Measurements from ENCODE around the gene TCAIM. TPM values are rescaled to one million over a fixed set of nuclear protein-coding genes. Genes with fewer than 3 reads are reported as not detected.

TCAIM gene
- total and polyA plus RNA-seq, 10 of the 15 experiments (the other 5 are each of a cell fraction or from before 2014, with no cell fraction given): 14.5 to 22.9 (median 17.8) TPM

DNA sequence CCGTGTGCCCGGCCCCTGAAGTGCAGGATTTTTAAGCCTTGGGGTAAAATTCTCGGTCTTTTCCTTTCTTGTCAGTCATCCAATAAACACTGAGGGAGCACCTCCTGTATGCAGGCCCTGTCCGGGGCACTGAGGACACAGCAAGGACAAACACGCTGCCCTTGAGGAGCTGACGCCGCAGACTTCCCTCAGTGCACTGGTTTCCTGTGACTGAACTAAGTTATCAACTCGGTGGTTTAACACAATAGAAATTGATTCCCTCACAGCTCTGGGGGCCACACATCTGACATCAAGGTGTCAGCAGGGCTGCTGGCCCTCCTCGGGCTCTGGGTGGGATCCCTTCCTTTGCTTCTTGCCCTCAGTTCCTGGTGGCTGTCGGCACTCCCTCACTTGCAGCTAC lies 73.8 kb downstream of the TCAIM start (continued):
- TF ChIP-seq, protein P1, sequence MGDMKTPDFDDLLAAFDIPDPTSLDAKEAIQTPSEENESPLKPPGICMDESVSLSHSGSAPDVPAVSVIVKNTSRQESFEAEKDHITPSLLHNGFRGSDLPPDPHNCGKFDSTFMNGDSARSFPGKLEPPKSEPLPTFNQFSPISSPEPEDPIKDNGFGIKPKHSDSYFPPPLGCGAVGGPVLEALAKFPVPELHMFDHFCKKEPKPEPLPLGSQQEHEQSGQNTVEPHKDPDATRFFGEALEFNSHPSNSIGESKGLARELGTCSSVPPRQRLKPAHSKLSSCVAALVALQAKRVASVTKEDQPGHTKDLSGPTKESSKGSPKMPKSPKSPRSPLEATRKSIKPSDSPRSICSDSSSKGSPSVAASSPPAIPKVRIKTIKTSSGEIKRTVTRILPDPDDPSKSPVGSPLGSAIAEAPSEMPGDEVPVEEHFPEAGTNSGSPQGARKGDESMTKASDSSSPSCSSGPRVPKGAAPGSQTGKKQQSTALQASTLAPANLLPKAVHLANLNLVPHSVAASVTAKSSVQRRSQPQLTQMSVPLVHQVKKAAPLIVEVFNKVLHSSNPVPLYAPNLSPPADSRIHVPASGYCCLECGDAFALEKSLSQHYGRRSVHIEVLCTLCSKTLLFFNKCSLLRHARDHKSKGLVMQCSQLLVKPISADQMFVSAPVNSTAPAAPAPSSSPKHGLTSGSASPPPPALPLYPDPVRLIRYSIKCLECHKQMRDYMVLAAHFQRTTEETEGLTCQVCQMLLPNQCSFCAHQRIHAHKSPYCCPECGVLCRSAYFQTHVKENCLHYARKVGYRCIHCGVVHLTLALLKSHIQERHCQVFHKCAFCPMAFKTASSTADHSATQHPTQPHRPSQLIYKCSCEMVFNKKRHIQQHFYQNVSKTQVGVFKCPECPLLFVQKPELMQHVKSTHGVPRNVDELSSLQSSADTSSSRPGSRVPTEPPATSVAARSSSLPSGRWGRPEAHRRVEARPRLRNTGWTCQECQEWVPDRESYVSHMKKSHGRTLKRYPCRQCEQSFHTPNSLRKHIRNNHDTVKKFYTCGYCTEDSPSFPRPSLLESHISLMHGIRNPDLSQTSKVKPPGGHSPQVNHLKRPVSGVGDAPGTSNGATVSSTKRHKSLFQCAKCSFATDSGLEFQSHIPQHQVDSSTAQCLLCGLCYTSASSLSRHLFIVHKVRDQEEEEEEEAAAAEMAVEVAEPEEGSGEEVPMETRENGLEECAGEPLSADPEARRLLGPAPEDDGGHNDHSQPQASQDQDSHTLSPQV (IDR thresholded peaks at IDR 0.05): no peak
- TF ChIP-seq SUPT20H (IDR thresholded peaks at IDR 0.05; ENCODE audit: borderline replicate concordance, control insufficient read depth, low read depth, low read length): no peak

DNA sequence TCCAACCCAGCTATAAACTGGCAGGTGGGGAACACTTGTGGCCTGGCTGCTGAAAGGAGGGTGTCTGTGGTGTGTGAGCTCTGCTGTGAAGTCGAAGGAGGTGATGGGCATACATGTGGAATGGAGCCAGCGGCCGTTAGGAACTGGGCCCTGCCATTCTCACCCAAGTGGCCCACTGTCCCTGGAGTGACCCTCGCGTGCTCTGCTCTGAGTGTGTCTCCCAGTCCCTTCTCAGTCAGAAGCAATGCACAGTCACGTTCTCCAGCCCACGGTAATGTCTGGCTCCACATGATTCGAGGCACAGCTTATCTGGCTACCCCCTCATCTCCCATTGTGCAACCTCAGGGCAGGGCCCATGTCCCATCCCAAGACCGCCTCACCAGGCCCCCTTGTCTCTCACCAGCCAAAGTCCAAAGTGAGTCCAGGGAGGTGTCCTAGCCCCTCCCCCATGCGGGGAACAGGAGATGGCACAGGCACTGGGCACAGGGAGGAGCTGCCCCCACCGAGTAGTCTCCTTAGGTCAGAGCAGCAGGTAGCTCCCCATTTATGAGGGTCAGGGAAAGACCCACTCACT lies 76.0 kb downstream of the TCAIM start:
- intact Hi-C loops (cut with micrococcal nuclease; ENCODE audit: unreplicated experiment) (no loop called here), in situ Hi-C loops (cut with MboI) (no loop called here)
- Histone ChIP-seq H3K4me3 (no peak overlapping the region), H3K27ac (ENCODE audit: control insufficient read depth, insufficient read depth) (no peak overlapping the region), H3K4me1 (ENCODE audit: control insufficient read depth, insufficient read depth, low read length) (no peaks in the 10 kb centered on the region), H3K4me2 (ENCODE audit: control insufficient read depth, insufficient read depth) (no peak overlapping the region), H3K9me3 (replicated peaks; ENCODE audit: control insufficient read depth, insufficient read depth, low read length) (no peaks in the 10 kb centered on the region), H4K20me1 (ENCODE audit: control insufficient read depth, insufficient read depth) (no peaks in the 10 kb centered on the region), H2AFZ (ENCODE audit: control insufficient read depth, low read depth, low read length) (no peak overlapping the region), H3K79me2 (ENCODE audit: control insufficient read depth, insufficient read depth, low read length) (no peaks in the 10 kb centered on the region), H3K27me3 (replicated peaks in 1 of 2; ENCODE audit: control insufficient read depth in 2 of 2, insufficient read depth in 2 of 2, low read length in 1 of 2) (no peaks in the 10 kb centered on the region), H3K36me3 (ENCODE audit: control insufficient read depth in 2 of 2, insufficient read depth in 2 of 2, low read length in 1 of 2) (no peaks in the 10 kb centered on the region), H3K9ac (ENCODE audit: control insufficient read depth, insufficient read depth, low read length) (no peak overlapping the region)
- ChIA-PET CTCF (no interaction called here), RAD21 (ENCODE audit: unreplicated experiment) (no interaction called here), POLR2A (no interaction called here), SMC1A (ENCODE audit: uncharacterized antibody, unreplicated experiment) (interaction anchor here (1.1 kb wide), 1 partner anchor 13 kb away, joined by 3 read pairs; no protein-coding TSS in a partner anchor)
- no peak for DNase-seq (ENCODE audit: low read depth, low spot score)
- WGBS (ENCODE audit: insufficient coverage, insufficient replicate concordance, low lambda C conversion rate, missing lambda C conversion rate): 57% methylated on average over 11 of the region's 11 CpGs
- no peak for FAIRE-seq
- ATAC-seq: no peak
- BruUV-seq (replicated peaks): no TSS peak
- TF ChIP-seq CHD1 (IDR thresholded peaks at IDR 0.05; ENCODE audit: low read depth, low read length) (no peak), KAT2A (conservative IDR thresholded peaks at IDR 0.05; ENCODE audit: control insufficient read depth, low read depth, low read length) (no peak), CREB1 (IDR thresholded peaks at IDR 0.05; ENCODE audit: low read depth) (no peak), LARP7 (IDR thresholded peaks at IDR 0.05) (no peak), ZZZ3 (IDR thresholded peaks at IDR 0.05; ENCODE audit: control insufficient read depth, insufficient read length, low read depth) (no peak)
- TF ChIP-seq, protein P2, sequence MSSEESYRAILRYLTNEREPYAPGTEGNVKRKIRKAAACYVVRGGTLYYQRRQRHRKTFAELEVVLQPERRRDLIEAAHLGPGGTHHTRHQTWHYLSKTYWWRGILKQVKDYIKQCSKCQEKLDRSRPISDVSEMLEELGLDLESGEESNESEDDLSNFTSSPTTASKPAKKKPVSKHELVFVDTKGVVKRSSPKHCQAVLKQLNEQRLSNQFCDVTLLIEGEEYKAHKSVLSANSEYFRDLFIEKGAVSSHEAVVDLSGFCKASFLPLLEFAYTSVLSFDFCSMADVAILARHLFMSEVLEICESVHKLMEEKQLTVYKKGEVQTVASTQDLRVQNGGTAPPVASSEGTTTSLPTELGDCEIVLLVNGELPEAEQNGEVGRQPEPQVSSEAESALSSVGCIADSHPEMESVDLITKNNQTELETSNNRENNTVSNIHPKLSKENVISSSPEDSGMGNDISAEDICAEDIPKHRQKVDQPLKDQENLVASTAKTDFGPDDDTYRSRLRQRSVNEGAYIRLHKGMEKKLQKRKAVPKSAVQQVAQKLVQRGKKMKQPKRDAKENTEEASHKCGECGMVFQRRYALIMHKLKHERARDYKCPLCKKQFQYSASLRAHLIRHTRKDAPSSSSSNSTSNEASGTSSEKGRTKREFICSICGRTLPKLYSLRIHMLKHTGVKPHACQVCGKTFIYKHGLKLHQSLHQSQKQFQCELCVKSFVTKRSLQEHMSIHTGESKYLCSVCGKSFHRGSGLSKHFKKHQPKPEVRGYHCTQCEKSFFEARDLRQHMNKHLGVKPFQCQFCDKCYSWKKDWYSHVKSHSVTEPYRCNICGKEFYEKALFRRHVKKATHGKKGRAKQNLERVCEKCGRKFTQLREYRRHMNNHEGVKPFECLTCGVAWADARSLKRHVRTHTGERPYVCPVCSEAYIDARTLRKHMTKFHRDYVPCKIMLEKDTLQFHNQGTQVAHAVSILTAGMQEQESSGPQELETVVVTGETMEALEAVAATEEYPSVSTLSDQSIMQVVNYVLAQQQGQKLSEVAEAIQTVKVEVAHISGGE (CRISPR knock-in tag; IDR thresholded peaks at IDR 0.05): no peak
- TF ChIP-seq, protein P3, sequence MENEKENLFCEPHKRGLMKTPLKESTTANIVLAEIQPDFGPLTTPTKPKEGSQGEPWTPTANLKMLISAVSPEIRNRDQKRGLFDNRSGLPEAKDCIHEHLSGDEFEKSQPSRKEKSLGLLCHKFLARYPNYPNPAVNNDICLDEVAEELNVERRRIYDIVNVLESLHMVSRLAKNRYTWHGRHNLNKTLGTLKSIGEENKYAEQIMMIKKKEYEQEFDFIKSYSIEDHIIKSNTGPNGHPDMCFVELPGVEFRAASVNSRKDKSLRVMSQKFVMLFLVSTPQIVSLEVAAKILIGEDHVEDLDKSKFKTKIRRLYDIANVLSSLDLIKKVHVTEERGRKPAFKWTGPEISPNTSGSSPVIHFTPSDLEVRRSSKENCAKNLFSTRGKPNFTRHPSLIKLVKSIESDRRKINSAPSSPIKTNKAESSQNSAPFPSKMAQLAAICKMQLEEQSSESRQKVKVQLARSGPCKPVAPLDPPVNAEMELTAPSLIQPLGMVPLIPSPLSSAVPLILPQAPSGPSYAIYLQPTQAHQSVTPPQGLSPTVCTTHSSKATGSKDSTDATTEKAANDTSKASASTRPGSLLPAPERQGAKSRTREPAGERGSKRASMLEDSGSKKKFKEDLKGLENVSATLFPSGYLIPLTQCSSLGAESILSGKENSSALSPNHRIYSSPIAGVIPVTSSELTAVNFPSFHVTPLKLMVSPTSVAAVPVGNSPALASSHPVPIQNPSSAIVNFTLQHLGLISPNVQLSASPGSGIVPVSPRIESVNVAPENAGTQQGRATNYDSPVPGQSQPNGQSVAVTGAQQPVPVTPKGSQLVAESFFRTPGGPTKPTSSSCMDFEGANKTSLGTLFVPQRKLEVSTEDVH (IDR thresholded peaks at IDR 0.05; ENCODE audit: low read depth, partially characterized antibody): no peak
- TF ChIP-seq, protein P4, sequence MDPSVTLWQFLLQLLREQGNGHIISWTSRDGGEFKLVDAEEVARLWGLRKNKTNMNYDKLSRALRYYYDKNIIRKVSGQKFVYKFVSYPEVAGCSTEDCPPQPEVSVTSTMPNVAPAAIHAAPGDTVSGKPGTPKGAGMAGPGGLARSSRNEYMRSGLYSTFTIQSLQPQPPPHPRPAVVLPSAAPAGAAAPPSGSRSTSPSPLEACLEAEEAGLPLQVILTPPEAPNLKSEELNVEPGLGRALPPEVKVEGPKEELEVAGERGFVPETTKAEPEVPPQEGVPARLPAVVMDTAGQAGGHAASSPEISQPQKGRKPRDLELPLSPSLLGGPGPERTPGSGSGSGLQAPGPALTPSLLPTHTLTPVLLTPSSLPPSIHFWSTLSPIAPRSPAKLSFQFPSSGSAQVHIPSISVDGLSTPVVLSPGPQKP (IDR thresholded peaks at IDR 0.05; ENCODE audit: low read depth, low read length): no peak

Data from GM12878 (cell line).